NCI-H1694 treated with DMSO at 0.1 percent for 48 hours (cell line): ENCODE measurements around the gene L3MBTL3.

ENCODE experiments used
- DNase-seq: peaks from one replicate; lab custom pipeline; 2025; lab: John Stamatoyannopoulos, UW

The L3MBTL3 gene

GRCh38 chr6:130027948-130028347 lies 9.6 kb downstream of the L3MBTL3 start:
- no peak for DNase-seq

- DNase-seq, result no peak
Observed at GRCh38 chr6:130029163-130029562, 10.8 kb downstream of the L3MBTL3 start.

GRCh38 chr6:130032758-130033340 lies 14.5 kb downstream of the L3MBTL3 start:
- DNase-seq, result no peak

- no peak for DNase-seq
Observed at GRCh38 chr6:130033949-130034348, 15.6 kb downstream of the L3MBTL3 start.

GRCh38 chr6:130034378-130035146 lies 16.2 kb downstream of the L3MBTL3 start:
- DNase-seq, result no peak

GRCh38 chr6:130035211-130035610 lies 16.8 kb downstream of the L3MBTL3 start:
- DNase-seq, result no peak

GRCh38 chr6:130037207-130037811 lies 18.9 kb downstream of the L3MBTL3 start:
- no peak for DNase-seq

- no peak for DNase-seq
Observed at GRCh38 chr6:130041594-130041993, 23.2 kb downstream of the L3MBTL3 start.

- no peak for DNase-seq
Observed at GRCh38 chr6:130043344-130043743, 25.0 kb downstream of the L3MBTL3 start.

GRCh38 chr6:130045622-130046021 lies 27.2 kb downstream of the L3MBTL3 start:
- DNase-seq, result no peak

GRCh38 chr6:130046671-130047070 lies 28.3 kb downstream of the L3MBTL3 start:
- no peak for DNase-seq

- DNase-seq, result no peak
Observed at GRCh38 chr6:130047088-130047995, 29.0 kb downstream of the L3MBTL3 start.

- DNase-seq, result no peak
Observed at GRCh38 chr6:130050230-130050629, 31.8 kb downstream of the L3MBTL3 start.

- DNase-seq, result no peak
Observed at GRCh38 chr6:130054725-130055124, 36.3 kb downstream of the L3MBTL3 start.

- DNase-seq, result no peak
Observed at GRCh38 chr6:130055271-130055670, 36.9 kb downstream of the L3MBTL3 start.

GRCh38 chr6:130057495-130057894 lies 39.1 kb downstream of the L3MBTL3 start:
- DNase-seq, result no peak

- no peak for DNase-seq
Observed at GRCh38 chr6:130063806-130064205, 45.4 kb downstream of the L3MBTL3 start.

GRCh38 chr6:130065609-130066156 lies 47.3 kb downstream of the L3MBTL3 start:
- no peak for DNase-seq

GRCh38 chr6:130069485-130069884 lies 51.1 kb downstream of the L3MBTL3 start:
- no peak for DNase-seq

- no peak for DNase-seq
Observed at GRCh38 chr6:130070326-130070725, 51.9 kb downstream of the L3MBTL3 start.

- no peak for DNase-seq
Observed at GRCh38 chr6:130070792-130071191, 52.4 kb downstream of the L3MBTL3 start.

- no peak for DNase-seq
Observed at GRCh38 chr6:130075879-130076460, 57.6 kb downstream of the L3MBTL3 start.
